Neural progenitor cell (in vitro differentiated cells): ENCODE results near the gene PRUNE1.

ENCODE experiments used
- EZH2 ChIP-seq: fragments of 200-600 bp; sonication (generic); IDR thresholded peaks from 2 replicates; pipeline ENCODE4 v1.6.1; 2017; ENCODE audit warnings: antibody characterized with exemption, mild to moderate bottlenecking, moderate library complexity
- TF ChIP-seq, protein P1 (sequence below): fragments of 200-600 bp; sonication (generic); IDR thresholded peaks from 2 replicates; pipeline ENCODE4 v1.5.1; 2017; ENCODE audit warnings: antibody characterized with exemption, mild to moderate bottlenecking

DNA sequence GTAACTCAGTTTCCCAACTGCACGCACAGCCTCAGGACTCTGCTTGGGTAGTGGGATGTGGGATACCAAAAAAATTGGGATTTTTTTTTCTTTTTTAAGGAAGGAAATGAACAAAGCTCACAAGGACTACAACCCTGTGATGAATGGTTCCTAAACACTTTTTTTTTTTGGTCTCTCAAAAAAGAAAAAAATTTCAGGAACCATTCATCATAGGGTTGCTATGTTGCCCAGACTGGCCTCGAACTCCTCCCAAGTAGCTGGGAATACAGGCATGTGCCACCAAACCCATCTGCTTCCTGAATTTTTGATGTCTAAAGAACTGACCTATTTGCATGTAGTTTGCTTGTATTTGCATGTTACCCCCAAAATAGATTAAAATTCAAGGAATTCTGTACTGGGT is 8.3 kb upstream of the PRUNE1 start:
- no peak for TF ChIP-seq EZH2
- TF ChIP-seq, protein P1, sequence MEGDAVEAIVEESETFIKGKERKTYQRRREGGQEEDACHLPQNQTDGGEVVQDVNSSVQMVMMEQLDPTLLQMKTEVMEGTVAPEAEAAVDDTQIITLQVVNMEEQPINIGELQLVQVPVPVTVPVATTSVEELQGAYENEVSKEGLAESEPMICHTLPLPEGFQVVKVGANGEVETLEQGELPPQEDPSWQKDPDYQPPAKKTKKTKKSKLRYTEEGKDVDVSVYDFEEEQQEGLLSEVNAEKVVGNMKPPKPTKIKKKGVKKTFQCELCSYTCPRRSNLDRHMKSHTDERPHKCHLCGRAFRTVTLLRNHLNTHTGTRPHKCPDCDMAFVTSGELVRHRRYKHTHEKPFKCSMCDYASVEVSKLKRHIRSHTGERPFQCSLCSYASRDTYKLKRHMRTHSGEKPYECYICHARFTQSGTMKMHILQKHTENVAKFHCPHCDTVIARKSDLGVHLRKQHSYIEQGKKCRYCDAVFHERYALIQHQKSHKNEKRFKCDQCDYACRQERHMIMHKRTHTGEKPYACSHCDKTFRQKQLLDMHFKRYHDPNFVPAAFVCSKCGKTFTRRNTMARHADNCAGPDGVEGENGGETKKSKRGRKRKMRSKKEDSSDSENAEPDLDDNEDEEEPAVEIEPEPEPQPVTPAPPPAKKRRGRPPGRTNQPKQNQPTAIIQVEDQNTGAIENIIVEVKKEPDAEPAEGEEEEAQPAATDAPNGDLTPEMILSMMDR = no peak
